Natural killer cell (primary cell): Measurements from ENCODE around the gene KNOP1. TPM values are rescaled to one million over a fixed set of nuclear protein-coding genes. Genes with fewer than 3 reads are reported as not detected.
"Not testable (repeated sequence)": the region's sequence is repeated elsewhere in the genome, so short reads cannot be mapped to it uniquely, and the experiment has no call there.

Experiments
- ATAC-seq, 3 donors: fragments of 150-1000 bp in 2 of 3; fragments of 200-7000 bp in 1 of 3; cut with Tn5 transposase; 1 replicate in 1 of 3; 2 replicates in 2 of 3; pipeline ENCODE4 v1.10.0; 2021; ENCODE audit warnings: mild to moderate bottlenecking in 2 of 3, moderate library complexity in 2 of 3
- DNase-seq, 2 donors: peaks; one replicate each; pipeline versions ENCODE4 v3.0.0 to v3.0.0-alpha.2; 2013 to 2021; ENCODE audit warnings: mixed read lengths in 1 of 2
- H3K27ac ChIP-seq: one replicate; pipeline ENCODE4 v1.5.1; 2013; ENCODE audit warnings: mild to moderate bottlenecking, low read length
- H3K27me3 ChIP-seq: one replicate; pipeline ENCODE4 v1.6.1; 2013; ENCODE audit warnings: low read length; ENCODE audit not compliant: control insufficient read depth, insufficient read depth
- H3K36me3 ChIP-seq: one replicate; pipeline ENCODE4 v1.6.1; 2013; ENCODE audit warnings: low read length; ENCODE audit not compliant: control insufficient read depth, insufficient read depth
- H3K4me1 ChIP-seq: one replicate; pipeline ENCODE4 v1.6.1; 2013; ENCODE audit warnings: low read length; ENCODE audit not compliant: control insufficient read depth, insufficient read depth
- H3K4me3 ChIP-seq: one replicate; pipeline ENCODE4 v1.5.1; 2013; ENCODE audit warnings: low read length
- H3K9me3 ChIP-seq: one replicate; pipeline ENCODE4 v1.6.1; 2013; ENCODE audit warnings: low read length; ENCODE audit not compliant: control insufficient read depth, insufficient read depth
- H3K27ac Mint-ChIP-seq, 2 donors: one replicate each; pipeline ENCODE4 v1.8.0; 2022; ENCODE audit warnings: mild to moderate bottlenecking in 2 of 2, mixed read lengths in 2 of 2, moderate library complexity in 1 of 2
- H3K27me3 Mint-ChIP-seq, 2 donors: one replicate each; pipeline ENCODE4 v1.8.0; 2022; ENCODE audit warnings: low read depth in 2 of 2, mixed read lengths in 2 of 2
- H3K36me3 Mint-ChIP-seq: one replicate; pipeline ENCODE4 v1.8.0; 2022; ENCODE audit warnings: mixed read lengths
- H3K4me1 Mint-ChIP-seq, 2 donors: one replicate each; pipeline ENCODE4 v1.8.0; 2022; ENCODE audit warnings: mixed read lengths in 2 of 2
- H3K4me3 Mint-ChIP-seq: one replicate; pipeline ENCODE4 v1.8.0; 2022; ENCODE audit warnings: mild to moderate bottlenecking, moderate library complexity, mixed read lengths
- H3K9me3 Mint-ChIP-seq, 2 donors: one replicate each; pipeline ENCODE4 v1.8.0; 2022; ENCODE audit warnings: mixed read lengths in 2 of 2
- CTCF ChIP-seq: fragments of 200-600 bp; IDR thresholded peaks from one replicate; pipeline ENCODE4 v1.8.0; 2022; ENCODE audit warnings: antibody characterized with exemption
- WGBS: methylation state at CpG from one replicate; pipeline ENCODE4 v1.1.7; 2013; ENCODE audit warnings: missing lambda C conversion rate; ENCODE audit not compliant: insufficient coverage; 5-methylcytosine and 5-hydroxymethylcytosine counted together
- intact Hi-C: fragments of 100-400 bp; cut with micrococcal nuclease; formaldehyde crosslinking; loops from one replicate; pipeline ENCODE4 v1.14.2; 2022
- total RNA-seq, 4 donors: library from RNA; stranded (reverse); fragments of 120-200 nt in 1 of 4; gene quantifications; one replicate each; pipeline versions ENCODE4 v1.2.3 to v1.2.4, GENCODE V29; 2013 to 2022

Gene KNOP1
- total RNA-seq, 3 donors from 2014 or later (not counting 1 experiment from before 2014, with no cell fraction given) = 5.6 to 8.0 (median 6.9) TPM

DNA sequence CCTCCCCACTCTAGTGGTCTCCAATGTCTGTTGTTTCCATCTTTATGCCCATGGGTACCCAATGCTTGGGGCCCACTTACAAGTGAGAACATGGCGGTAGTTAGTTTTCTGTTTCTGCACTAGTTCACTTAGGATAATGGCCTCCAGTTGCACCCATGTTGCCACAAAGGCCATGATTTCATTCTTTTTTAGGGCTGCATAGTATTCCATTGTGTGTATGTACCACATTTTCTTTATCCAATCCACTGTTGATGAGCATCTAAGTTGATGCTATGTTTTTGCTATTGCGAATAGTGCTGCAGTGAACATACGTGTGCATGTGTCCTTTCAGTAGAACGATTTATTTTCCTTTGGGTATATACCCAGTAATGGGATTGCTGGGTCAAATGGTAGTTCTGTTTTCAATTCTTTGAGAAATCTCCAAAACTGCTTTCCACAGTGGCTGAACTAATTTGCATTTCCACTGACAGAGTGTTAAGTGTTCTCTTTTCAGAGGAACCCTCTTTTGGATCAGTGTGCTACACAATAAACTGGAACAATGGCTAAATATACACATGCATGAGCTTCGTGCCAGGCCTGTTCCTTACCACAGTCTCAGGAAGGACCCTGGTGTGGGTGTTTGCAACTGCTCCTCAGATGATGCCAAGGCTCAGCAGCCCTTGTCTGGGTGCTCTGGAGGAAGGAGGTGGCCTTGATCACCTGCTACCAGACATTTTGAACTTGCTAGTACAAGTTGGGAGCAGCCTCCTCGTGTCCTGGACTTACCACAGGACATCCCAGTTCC lies 34.4 kb downstream of the KNOP1 start:
- no peak for DNase-seq
- H3K36me3 Mint-ChIP-seq = peaks cover 19% of the 10 kb centered on the region

DNA sequence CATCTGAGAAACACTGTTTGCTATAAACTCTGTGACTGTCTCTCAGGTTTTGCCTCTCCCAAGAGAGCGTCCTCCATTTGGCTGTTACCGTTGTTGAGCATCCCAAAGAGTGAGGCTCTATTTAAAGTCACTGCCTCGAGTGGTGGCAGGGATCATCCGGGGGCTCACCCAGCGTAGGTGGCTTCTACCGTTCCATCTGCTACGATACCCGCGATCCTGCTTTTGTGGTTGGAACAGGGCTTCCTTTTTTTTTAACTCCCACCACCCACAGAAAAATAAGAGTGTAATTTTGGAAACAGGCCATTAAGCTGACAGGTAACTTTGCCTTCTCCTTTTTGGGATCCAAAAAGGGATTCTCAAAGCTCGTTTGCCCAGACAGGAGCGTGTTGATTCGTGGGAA lies 36.4 kb downstream of the KNOP1 start:
- H3K27me3 ChIP-seq = no peaks in the 10 kb centered on the region
- peaks cover 21% of the 10 kb centered on the region for H3K36me3 ChIP-seq
- no peak overlapping the region for H3K4me3 Mint-ChIP-seq
- H3K27ac ChIP-seq = no peak overlapping the region
- TF ChIP-seq CTCF = no peak
- no peaks in the 10 kb centered on the region for H3K4me1 ChIP-seq
- H3K27ac Mint-ChIP-seq = no peak overlapping the region
- intact Hi-C loops = no loop called here
- no peaks in the 10 kb centered on the region for H3K9me3 Mint-ChIP-seq
- H3K36me3 Mint-ChIP-seq = peaks cover 16% of the 10 kb centered on the region
- H3K27me3 Mint-ChIP-seq = no peaks in the 10 kb centered on the region
- no peak for ATAC-seq
- H3K4me3 ChIP-seq = no peak overlapping the region
- H3K9me3 ChIP-seq = no peaks in the 10 kb centered on the region
- DNase-seq = no peak
- H3K4me1 Mint-ChIP-seq = peaks cover 0 to 4% of the 10 kb centered on the region in 2 donors
- WGBS = 75% methylated on average over 12 of the region's 12 CpGs

More for the DNA sequence above, 34.4 kb downstream of the KNOP1 start:
- Histone ChIP-seq H3K27ac (no peak overlapping the region), H3K36me3 (peaks cover 25% of the 10 kb centered on the region), H3K4me1 (peaks cover 11% of the 10 kb centered on the region), H3K9me3 (no peaks in the 10 kb centered on the region), H3K4me3 (no peak overlapping the region), H3K27me3 (no peaks in the 10 kb centered on the region)
- peaks cover 8 to 10% of the 10 kb centered on the region in 2 donors for H3K4me1 Mint-ChIP-seq
- intact Hi-C loops = no loop called here
- no peak overlapping the region for H3K4me3 Mint-ChIP-seq
- no peak for ATAC-seq
- H3K27ac Mint-ChIP-seq = no peak overlapping the region
- TF ChIP-seq CTCF = no peak
- H3K9me3 Mint-ChIP-seq = no peaks in the 10 kb centered on the region
- WGBS = 96% methylated on average over 6 of the region's 6 CpGs
- no peaks in the 10 kb centered on the region for H3K27me3 Mint-ChIP-seq

DNA sequence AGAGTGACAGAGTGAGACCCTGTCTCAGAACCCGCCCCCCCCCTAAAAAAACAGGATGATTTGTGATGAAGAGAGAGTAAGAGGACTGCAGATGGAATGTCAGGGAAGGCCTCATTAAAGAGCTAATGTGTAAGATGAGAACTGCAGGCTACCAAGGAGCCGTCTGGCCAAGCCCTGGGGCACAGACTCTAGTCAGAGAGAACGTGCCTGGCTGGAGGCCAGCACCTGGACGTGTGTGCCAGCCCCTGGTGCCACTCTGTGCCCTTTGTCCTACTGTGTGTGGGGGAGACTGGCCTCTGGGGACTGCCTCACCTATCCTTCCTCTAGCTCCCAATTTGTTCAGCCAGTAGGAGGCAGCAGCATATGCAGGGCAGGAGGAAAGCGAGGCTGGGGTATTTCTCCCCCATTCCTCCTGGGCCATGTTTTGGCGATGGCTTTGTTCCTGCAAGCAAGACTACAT lies 37.1 kb downstream of the KNOP1 start:
- Histone ChIP-seq H3K27ac (no peak overlapping the region), H3K9me3 (no peaks in the 10 kb centered on the region), H3K4me1 (no peaks in the 10 kb centered on the region), H3K27me3 (no peaks in the 10 kb centered on the region), H3K36me3 (peaks cover 23% of the 10 kb centered on the region), H3K4me3 (no peak overlapping the region)
- no peak overlapping the region for H3K27ac Mint-ChIP-seq
- WGBS = 98% methylated on average over 4 of the region's 6 CpGs
- H3K36me3 Mint-ChIP-seq = peaks cover 9% of the 10 kb centered on the region
- no peaks in the 10 kb centered on the region for H3K27me3 Mint-ChIP-seq
- H3K9me3 Mint-ChIP-seq = no peaks in the 10 kb centered on the region
- DNase-seq = no peak
- no peak for ATAC-seq
- peaks cover 0 to under 1% of the 10 kb centered on the region in 2 donors for H3K4me1 Mint-ChIP-seq
- no peak for TF ChIP-seq CTCF
- H3K4me3 Mint-ChIP-seq = no peak overlapping the region
- intact Hi-C loops = no loop called here

DNA sequence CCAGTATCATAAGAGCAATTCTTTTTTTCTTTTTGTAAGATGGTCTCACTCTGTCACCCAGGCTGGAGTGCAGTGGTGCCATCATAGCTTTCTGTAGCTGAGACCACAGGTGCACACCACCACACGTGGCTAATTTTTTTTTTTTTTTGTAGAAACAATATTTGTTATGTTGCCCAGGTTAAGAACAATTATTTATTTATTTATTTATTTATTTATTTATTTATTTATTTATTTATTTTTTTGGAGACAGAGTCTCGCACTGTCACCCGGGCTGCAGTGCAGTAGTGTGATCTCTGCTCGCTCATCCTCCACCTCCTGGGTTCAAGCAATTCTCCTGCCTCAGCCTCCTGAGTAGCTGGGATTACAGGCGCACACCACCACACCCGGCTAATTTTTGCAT lies 38.7 kb downstream of the KNOP1 start:
- DNase-seq, H3K27ac Mint-ChIP-seq, H3K4me3 ChIP-seq, H3K4me1 ChIP-seq, H3K36me3 Mint-ChIP-seq, H3K9me3 ChIP-seq, intact Hi-C loops, H3K4me3 Mint-ChIP-seq, H3K27ac ChIP-seq, H3K27me3 Mint-ChIP-seq, H3K27me3 ChIP-seq, H3K9me3 Mint-ChIP-seq, ATAC-seq, H3K4me1 Mint-ChIP-seq: not testable (repeated sequence)
- H3K36me3 ChIP-seq = peaks cover 17% of the 10 kb centered on the region
- 96% methylated on average over 6 of the region's 6 CpGs for WGBS
